Osteocyte (in vitro differentiated cells): ENCODE data around the gene SHF. TPM values are rescaled to one million over a fixed set of nuclear protein-coding genes. Genes with fewer than 3 reads are reported as not detected.

Experiments used
- DNase-seq: peaks from one replicate; pipeline ENCODE4 v3.0.0; 2021; ENCODE audit warnings: mixed read lengths; ENCODE audit not compliant: unreplicated experiment; ENCODE audit errors: extremely low spot score
- H3K27ac Mint-ChIP-seq: one replicate; pipeline ENCODE4 v1.8.0; 2021; ENCODE audit warnings: mild to moderate bottlenecking, mixed read lengths; ENCODE audit not compliant: unreplicated experiment
- H3K27me3 Mint-ChIP-seq: one replicate; pipeline ENCODE4 v1.8.0; 2021; ENCODE audit warnings: mixed read lengths; ENCODE audit not compliant: unreplicated experiment
- H3K36me3 Mint-ChIP-seq: one replicate; pipeline ENCODE4 v1.8.0; 2021; ENCODE audit warnings: mixed read lengths; ENCODE audit not compliant: unreplicated experiment
- H3K4me1 Mint-ChIP-seq: one replicate; pipeline ENCODE4 v1.8.0; 2021; ENCODE audit warnings: mixed read lengths; ENCODE audit not compliant: unreplicated experiment
- H3K4me3 Mint-ChIP-seq: one replicate; pipeline ENCODE4 v1.8.0; 2021; ENCODE audit warnings: mild to moderate bottlenecking, moderate library complexity, mixed read lengths; ENCODE audit not compliant: unreplicated experiment
- H3K9me3 Mint-ChIP-seq: one replicate; pipeline ENCODE4 v1.8.0; 2021; ENCODE audit warnings: mixed read lengths; ENCODE audit not compliant: unreplicated experiment
- CTCF ChIP-seq: fragments of 200-600 bp; sonication (generic); IDR thresholded peaks from 2 replicates; pipeline ENCODE4 v1.5.0; 2021; ENCODE audit warnings: antibody characterized with exemption, mild to moderate bottlenecking, moderate library complexity
- total RNA-seq: library from RNA; stranded (reverse); gene quantifications from 2 replicates; pipeline ENCODE4 v1.2.1, GENCODE V29; 2021

Gene SHF
- total RNA-seq, 1 donor from 2014 or later, result 15.8 TPM

GRCh38 chr15:45168751-45169551 is 18.8 kb downstream of the SHF start:
- TF ChIP-seq CTCF, result no peak
- Mint-ChIP-seq H3K4me3 (no peak overlapping the region), H3K27me3 (no peaks in the 10 kb centered on the region), H3K36me3 (peaks cover 5% of the 10 kb centered on the region), H3K9me3 (no peaks in the 10 kb centered on the region), H3K4me1 (peaks cover 15% of the 10 kb centered on the region), H3K27ac (no peak overlapping the region)
- peak; percentile 80 for DNase-seq

GRCh38 chr15:45168286-45168685 is 19.5 kb downstream of the SHF start:
- Mint-ChIP-seq H3K9me3 (no peaks in the 10 kb centered on the region), H3K36me3 (peaks cover 4% of the 10 kb centered on the region), H3K4me3 (no peak overlapping the region), H3K27me3 (no peaks in the 10 kb centered on the region), H3K27ac (peak overlapping the region; percentile 82), H3K4me1 (peaks cover 18% of the 10 kb centered on the region)
- no peak for TF ChIP-seq CTCF
- no peak for DNase-seq

GRCh38 chr15:45167631-45168205 is 20.0 kb downstream of the SHF start:
- Mint-ChIP-seq H3K9me3 (no peaks in the 10 kb centered on the region), H3K4me1 (peaks cover 22% of the 10 kb centered on the region), H3K27me3 (no peaks in the 10 kb centered on the region), H3K27ac (peak overlapping the region; percentile 82), H3K4me3 (peak overlapping the region; percentile 64), H3K36me3 (peaks cover 4% of the 10 kb centered on the region)
- TF ChIP-seq CTCF, result no peak
- DNase-seq, result no peak

GRCh38 chr15:45166834-45167630 is 20.7 kb downstream of the SHF start:
- Mint-ChIP-seq H3K4me1 (peaks cover 22% of the 10 kb centered on the region), H3K36me3 (peaks cover 4% of the 10 kb centered on the region), H3K4me3 (peak overlapping the region; percentile 64), H3K27ac (peak overlapping the region; percentile 82), H3K9me3 (no peaks in the 10 kb centered on the region), H3K27me3 (no peaks in the 10 kb centered on the region)
- peak; percentile 91 for DNase-seq
- peak; percentile 59 for TF ChIP-seq CTCF

- no peaks in the 10 kb centered on the region for H3K9me3 Mint-ChIP-seq
- peak overlapping the region; percentile 63 for H3K27ac Mint-ChIP-seq
- H3K36me3 Mint-ChIP-seq, result no peaks in the 10 kb centered on the region
- peak overlapping the region; percentile 22 for H3K4me3 Mint-ChIP-seq
- peaks cover 22% of the 10 kb centered on the region for H3K4me1 Mint-ChIP-seq
- H3K27me3 Mint-ChIP-seq, result no peaks in the 10 kb centered on the region
- no peak for DNase-seq
- TF ChIP-seq CTCF, result no peak
Observed at GRCh38 chr15:45165536-45165935, 22.2 kb downstream of the SHF start.
